ENCODE results near the gene TIMP2.

The TIMP2 gene

DNA sequence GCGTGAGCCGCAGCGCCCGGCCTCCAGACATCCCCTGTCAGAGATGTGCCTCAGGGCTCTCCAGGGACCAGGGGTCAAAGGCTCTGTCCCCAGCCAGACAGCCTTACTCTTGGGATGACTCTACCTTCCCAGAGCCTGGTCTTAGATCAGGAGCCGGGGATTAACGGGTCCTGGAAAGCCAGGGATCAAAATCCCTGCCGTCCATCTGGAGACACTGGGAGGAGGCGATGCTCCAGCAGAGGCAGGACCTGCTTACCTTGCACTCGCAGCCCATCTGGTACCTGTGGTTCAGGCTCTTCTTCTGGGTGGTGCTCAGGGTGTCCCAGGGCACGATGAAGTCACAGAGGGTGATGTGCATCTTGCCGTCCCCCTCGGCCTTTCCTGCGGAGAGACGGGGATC, 67.9 kb downstream of the TIMP2 start:
- DNase-seq (ENCODE audit: extremely low read depth, insufficient read length): no peak
- H3K4me3 ChIP-seq (replicated peaks; ENCODE audit: low read depth, low read length): no peak overlapping the region
- TF ChIP-seq, protein P1, sequence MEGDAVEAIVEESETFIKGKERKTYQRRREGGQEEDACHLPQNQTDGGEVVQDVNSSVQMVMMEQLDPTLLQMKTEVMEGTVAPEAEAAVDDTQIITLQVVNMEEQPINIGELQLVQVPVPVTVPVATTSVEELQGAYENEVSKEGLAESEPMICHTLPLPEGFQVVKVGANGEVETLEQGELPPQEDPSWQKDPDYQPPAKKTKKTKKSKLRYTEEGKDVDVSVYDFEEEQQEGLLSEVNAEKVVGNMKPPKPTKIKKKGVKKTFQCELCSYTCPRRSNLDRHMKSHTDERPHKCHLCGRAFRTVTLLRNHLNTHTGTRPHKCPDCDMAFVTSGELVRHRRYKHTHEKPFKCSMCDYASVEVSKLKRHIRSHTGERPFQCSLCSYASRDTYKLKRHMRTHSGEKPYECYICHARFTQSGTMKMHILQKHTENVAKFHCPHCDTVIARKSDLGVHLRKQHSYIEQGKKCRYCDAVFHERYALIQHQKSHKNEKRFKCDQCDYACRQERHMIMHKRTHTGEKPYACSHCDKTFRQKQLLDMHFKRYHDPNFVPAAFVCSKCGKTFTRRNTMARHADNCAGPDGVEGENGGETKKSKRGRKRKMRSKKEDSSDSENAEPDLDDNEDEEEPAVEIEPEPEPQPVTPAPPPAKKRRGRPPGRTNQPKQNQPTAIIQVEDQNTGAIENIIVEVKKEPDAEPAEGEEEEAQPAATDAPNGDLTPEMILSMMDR (IDR thresholded peaks at IDR 0.05; ENCODE audit: insufficient read depth, low read length, poor library complexity, severe bottlenecking): no peak
- no peaks in the 10 kb centered on the region for H3K36me3 ChIP-seq (ENCODE audit: control insufficient read depth, insufficient read depth, low read length)
- no peaks in the 10 kb centered on the region for H3K27me3 ChIP-seq (replicated peaks; ENCODE audit: control insufficient read depth, insufficient read depth, low read length)

DNA sequence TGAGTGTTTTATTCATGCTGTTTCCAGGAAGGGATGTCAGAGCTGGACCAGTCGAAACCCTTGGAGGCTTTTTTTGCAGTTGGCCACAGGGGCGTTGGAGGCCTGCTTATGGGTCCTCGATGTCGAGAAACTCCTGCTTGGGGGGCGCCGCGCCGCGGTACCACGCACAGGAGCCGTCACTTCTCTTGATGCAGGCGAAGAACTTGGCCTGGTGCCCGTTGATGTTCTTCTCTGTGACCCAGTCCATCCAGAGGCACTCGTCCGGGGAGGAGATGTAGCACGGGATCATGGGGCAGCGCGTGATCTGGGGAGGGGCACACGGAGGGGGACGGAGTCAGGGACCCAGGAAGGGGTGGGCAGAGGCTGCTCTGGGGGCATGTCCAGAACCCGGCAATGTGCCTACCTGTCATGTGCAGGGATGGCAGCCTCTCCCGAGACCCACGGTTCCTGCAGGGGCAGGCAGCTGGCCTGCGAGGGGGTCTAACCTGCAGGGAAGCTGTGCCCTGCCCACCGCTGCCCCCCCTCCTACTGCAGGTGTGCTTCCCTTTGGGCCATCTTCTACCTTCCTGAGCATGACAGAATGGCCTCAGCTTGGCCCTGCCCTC, 69.5 kb downstream of the TIMP2 start:
- no peaks in the 10 kb centered on the region for H3K36me3 ChIP-seq (ENCODE audit: control insufficient read depth, insufficient read depth, low read length)
- TF ChIP-seq, protein P1 (IDR thresholded peaks at IDR 0.05; ENCODE audit: insufficient read depth, low read length, poor library complexity, severe bottlenecking): no peak

DNA sequence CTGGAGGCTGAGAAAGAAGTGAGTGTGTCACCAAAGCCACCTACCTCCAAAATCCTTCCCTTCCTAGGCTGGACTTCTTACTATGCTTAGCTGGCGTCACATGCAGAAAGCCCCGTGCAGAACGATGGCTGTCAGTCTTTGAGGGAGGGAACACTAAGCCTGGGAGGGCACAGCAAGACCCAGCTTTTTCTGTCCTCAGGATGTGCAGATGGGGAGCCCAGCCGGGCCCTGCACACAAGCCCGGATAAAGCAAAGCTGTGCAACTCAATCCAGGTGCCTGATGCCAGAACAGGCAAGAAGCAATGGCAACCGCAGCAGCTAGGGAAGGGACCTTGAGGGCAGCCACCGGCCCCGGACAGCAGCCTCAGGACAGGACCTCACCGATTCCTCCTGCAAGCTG, 70.7 kb downstream of the TIMP2 start:
- H3K27me3 ChIP-seq (replicated peaks; ENCODE audit: control insufficient read depth, insufficient read depth, low read length): no peaks in the 10 kb centered on the region
- TF ChIP-seq, protein P1 (IDR thresholded peaks at IDR 0.05; ENCODE audit: insufficient read depth, low read length, poor library complexity, severe bottlenecking): no peak
- no peaks in the 10 kb centered on the region for H3K36me3 ChIP-seq (ENCODE audit: control insufficient read depth, insufficient read depth, low read length)
- no peak overlapping the region for H3K4me3 ChIP-seq (replicated peaks; ENCODE audit: low read depth, low read length)
- no peak for DNase-seq (ENCODE audit: extremely low read depth, insufficient read length)

More for the DNA sequence above, 69.5 kb downstream of the TIMP2 start:
- Histone ChIP-seq H3K27me3 (replicated peaks; ENCODE audit: control insufficient read depth, insufficient read depth, low read length) (no peaks in the 10 kb centered on the region), H3K4me3 (replicated peaks; ENCODE audit: low read depth, low read length) (no peak overlapping the region)
- no peak for DNase-seq (ENCODE audit: extremely low read depth, insufficient read length)

DNA sequence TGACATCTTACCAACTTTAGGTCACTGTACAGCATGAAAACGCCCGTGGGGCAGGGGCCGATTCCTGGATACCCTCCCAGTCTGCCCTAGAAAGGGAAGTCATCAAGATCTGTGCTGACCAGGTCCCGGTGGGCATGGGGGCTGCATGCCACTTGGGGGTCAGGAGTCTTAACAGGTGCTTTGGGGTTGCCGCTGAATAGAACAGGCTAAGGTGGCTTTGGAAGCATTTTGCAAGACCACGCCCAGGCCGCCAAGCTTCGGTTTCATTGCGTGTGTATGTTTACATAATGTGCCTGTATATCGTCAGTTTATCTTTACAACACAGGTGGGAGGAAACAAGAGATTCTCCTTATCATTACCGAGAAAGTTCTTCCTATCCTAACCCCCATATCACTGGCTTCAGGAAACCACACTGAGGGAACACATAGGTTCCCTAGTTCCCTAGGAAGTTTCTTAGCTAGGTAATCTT, 71.2 kb downstream of the TIMP2 start:
- TF ChIP-seq, protein P1 (IDR thresholded peaks at IDR 0.05; ENCODE audit: insufficient read depth, low read length, poor library complexity, severe bottlenecking): no peak
- Histone ChIP-seq H3K36me3 (ENCODE audit: control insufficient read depth, insufficient read depth, low read length) (no peaks in the 10 kb centered on the region), H3K27me3 (replicated peaks; ENCODE audit: control insufficient read depth, insufficient read depth, low read length) (no peaks in the 10 kb centered on the region), H3K4me3 (replicated peaks; ENCODE audit: low read depth, low read length) (no peak overlapping the region)
- DNase-seq (ENCODE audit: extremely low read depth, insufficient read length): no peak

DNA sequence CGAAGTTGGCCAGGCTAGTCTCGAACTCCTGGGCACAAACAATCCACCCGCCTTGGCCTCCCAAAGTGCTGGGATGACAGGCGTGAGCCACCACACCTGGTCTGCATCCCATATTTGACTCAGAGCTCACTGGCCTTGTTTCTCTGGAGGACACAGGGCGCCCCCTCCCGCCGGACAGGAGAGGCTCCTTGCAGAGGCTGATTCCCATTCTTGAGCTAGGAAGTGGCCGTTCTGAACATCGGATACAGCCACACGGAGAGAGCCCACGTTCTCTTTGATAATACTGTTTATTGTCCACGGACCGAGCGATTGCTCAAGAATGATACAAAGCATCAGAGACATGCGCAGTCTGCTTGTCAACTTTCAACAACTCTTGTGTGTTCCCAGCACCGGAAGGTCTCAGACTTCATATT, 72.5 kb downstream of the TIMP2 start:
- TF ChIP-seq, protein P1 (IDR thresholded peaks at IDR 0.05; ENCODE audit: insufficient read depth, low read length, poor library complexity, severe bottlenecking): peak; percentile 39
- no peak overlapping the region for H3K4me3 ChIP-seq (replicated peaks; ENCODE audit: low read depth, low read length)
- no peaks in the 10 kb centered on the region for H3K36me3 ChIP-seq (ENCODE audit: control insufficient read depth, insufficient read depth, low read length)
- no peak for DNase-seq (ENCODE audit: extremely low read depth, insufficient read length)
- no peaks in the 10 kb centered on the region for H3K27me3 ChIP-seq (replicated peaks; ENCODE audit: control insufficient read depth, insufficient read depth, low read length)

DNA sequence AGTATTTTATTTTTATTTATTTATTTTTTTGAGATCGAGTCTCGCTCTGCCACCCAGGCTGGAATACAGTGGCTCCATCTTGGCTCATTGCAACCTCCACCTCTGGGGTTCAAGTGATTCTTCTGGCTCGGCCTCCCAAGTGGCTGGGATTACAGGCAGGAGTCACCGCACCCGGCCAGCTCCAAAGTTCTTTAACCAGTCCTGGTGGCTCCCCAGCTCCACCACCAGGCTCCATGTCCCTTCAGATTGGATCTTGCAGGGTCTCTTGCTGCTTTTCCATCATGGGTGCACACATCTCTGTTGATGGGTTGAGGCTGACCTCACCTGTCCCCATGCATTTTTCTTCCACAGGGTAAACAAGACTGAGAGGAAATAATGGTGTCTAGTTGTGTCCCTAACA, 76.2 kb downstream of the TIMP2 start:
- TF ChIP-seq, protein P1 (IDR thresholded peaks at IDR 0.05; ENCODE audit: insufficient read depth, low read length, poor library complexity, severe bottlenecking): no peak
- H3K27me3 ChIP-seq (replicated peaks; ENCODE audit: control insufficient read depth, insufficient read depth, low read length): no peaks in the 10 kb centered on the region
- no peak for DNase-seq (ENCODE audit: extremely low read depth, insufficient read length)
- H3K36me3 ChIP-seq (ENCODE audit: control insufficient read depth, insufficient read depth, low read length): no peaks in the 10 kb centered on the region
- H3K4me3 ChIP-seq (replicated peaks; ENCODE audit: low read depth, low read length): no peak overlapping the region

All from GM06990 (cell line).